ENCODE data around the gene FSIP1. TPM values are rescaled to one million over a fixed set of nuclear protein-coding genes. Genes with fewer than 3 reads are reported as not detected.
"Not testable (repeated sequence)": the region's sequence is repeated elsewhere in the genome, so short reads cannot be mapped to it uniquely, and the experiment has no call there.

FSIP1 gene
- total and polyA plus RNA-seq, 3 experiments from 2014 or later = 0.38 to 1.3 (median 0.63) TPM

GRCh38 chr15:39814489-39814888 lies 31.8 kb upstream of the FSIP1 start:
- ChIA-PET CTCF (no interaction called here), POLR2A (no interaction called here)
- no peak overlapping the region for H3K27ac Mint-ChIP-seq
- H3K4me3 Mint-ChIP-seq = no peak overlapping the region
- Histone ChIP-seq H3K36me3 (ENCODE audit: insufficient read depth, low read length) (no peaks in the 10 kb centered on the region), H3K4me3 (ENCODE audit: low read length) (no peak overlapping the region), H3K9me3 (ENCODE audit: low read length) (no peaks in the 10 kb centered on the region), H3K27ac (ENCODE audit: low read depth, low read length) (no peak overlapping the region), H3K27me3 (ENCODE audit: insufficient read depth, low read length, poor library complexity, severe bottlenecking) (no peaks in the 10 kb centered on the region), H3K4me1 (ENCODE audit: insufficient read depth, low read length) (no peaks in the 10 kb centered on the region)
- DNase-seq = no peak
- peaks cover 4 to 19% of the 10 kb centered on the region in 2 donors for H3K27me3 Mint-ChIP-seq
- H3K36me3 Mint-ChIP-seq = no peaks in the 10 kb centered on the region
- H3K4me1 Mint-ChIP-seq = no peaks in the 10 kb centered on the region
- no peaks in the 10 kb centered on the region for H3K9me3 Mint-ChIP-seq

DNA sequence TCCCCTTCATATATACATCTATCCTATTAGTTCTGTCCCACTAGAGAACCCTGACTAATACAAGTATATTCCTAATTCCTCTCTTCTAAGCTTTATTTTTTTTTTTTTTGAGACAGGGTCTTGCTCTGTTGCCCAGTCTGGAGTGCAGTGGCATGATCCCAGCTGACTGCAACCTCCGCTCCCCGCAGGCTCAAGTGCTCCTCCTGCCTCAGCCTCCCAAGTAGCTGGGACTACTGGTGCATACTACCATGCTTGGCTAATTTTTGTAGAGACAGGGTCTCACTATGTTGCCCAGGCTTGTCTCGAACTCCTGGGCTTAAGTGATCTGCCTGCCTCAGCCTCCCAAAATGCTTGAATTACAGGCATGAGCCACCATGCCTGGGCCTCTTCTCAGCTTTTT lies 30.0 kb upstream of the FSIP1 start:
- peaks cover 6 to 35% of the 10 kb centered on the region in 2 donors for H3K27me3 Mint-ChIP-seq
- H3K4me3 ChIP-seq (ENCODE audit: low read length); DNase-seq; H3K4me1 ChIP-seq (ENCODE audit: insufficient read depth, low read length); CTCF ChIA-PET; H3K9me3 Mint-ChIP-seq; H3K27ac ChIP-seq (ENCODE audit: low read depth, low read length); H3K36me3 ChIP-seq (ENCODE audit: insufficient read depth, low read length); H3K27me3 ChIP-seq (ENCODE audit: insufficient read depth, low read length, poor library complexity, severe bottlenecking); H3K27ac Mint-ChIP-seq; H3K4me1 Mint-ChIP-seq; H3K36me3 Mint-ChIP-seq; H3K4me3 Mint-ChIP-seq; H3K9me3 ChIP-seq (ENCODE audit: low read length): not testable (repeated sequence)
- POLR2A ChIA-PET = interaction anchor here (0.6 kb wide), 1 partner anchor 20 kb away, joined by 7 read pairs; no protein-coding TSS in a partner anchor

GRCh38 chr15:39808909-39809308 lies 26.3 kb upstream of the FSIP1 start:
- Mint-ChIP-seq H3K36me3 (peaks cover 0 to 3% (median 0%) of the 10 kb centered on the region in 3 donors), H3K4me1 (no peaks in the 10 kb centered on the region), H3K27ac (no peak overlapping the region), H3K9me3 (no peaks in the 10 kb centered on the region), H3K27me3 (peaks cover 11 to 53% of the 10 kb centered on the region in 2 donors), H3K4me3 (no peak overlapping the region)
- Histone ChIP-seq H3K27ac (ENCODE audit: low read depth, low read length) (no peak overlapping the region), H3K36me3 (ENCODE audit: insufficient read depth, low read length) (no peaks in the 10 kb centered on the region), H3K4me3 (ENCODE audit: low read length) (no peak overlapping the region), H3K4me1 (ENCODE audit: insufficient read depth, low read length) (no peaks in the 10 kb centered on the region), H3K27me3 (ENCODE audit: insufficient read depth, low read length, poor library complexity, severe bottlenecking) (no peaks in the 10 kb centered on the region), H3K9me3 (ENCODE audit: low read length) (no peaks in the 10 kb centered on the region)
- POLR2A ChIA-PET = no interaction called here
- DNase-seq = no peak
- CTCF ChIA-PET = no interaction called here

DNA sequence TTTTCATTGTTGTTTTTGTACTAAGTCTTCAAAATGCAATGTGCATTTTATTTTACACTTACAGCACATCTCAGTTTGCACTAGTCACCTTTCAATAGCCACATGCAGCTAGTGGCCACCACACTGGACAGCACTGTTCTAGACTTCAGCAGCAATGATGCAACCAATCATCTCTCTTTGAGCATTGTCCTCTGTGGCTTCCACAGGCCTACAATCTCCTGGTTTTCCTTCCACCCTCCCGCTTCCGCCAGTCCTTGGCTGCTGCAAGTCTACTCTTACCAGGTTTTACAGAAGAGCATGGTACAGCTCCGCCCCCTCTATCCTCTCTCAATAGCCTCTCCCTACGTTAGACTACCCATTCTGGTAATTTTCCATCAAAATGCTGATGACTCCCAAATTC lies 25.1 kb upstream of the FSIP1 start:
- no peaks in the 10 kb centered on the region for H3K9me3 ChIP-seq (ENCODE audit: low read length)
- Mint-ChIP-seq H3K27me3 (peaks cover 14 to 61% of the 10 kb centered on the region in 2 donors), H3K27ac (no peak overlapping the region), H3K9me3 (no peaks in the 10 kb centered on the region), H3K4me1 (no peaks in the 10 kb centered on the region), H3K4me3 (no peak overlapping the region), H3K36me3 (peaks cover 0 to 3% (median 0%) of the 10 kb centered on the region in 3 donors)
- H3K36me3 ChIP-seq (ENCODE audit: insufficient read depth, low read length) = no peaks in the 10 kb centered on the region
- POLR2A ChIA-PET = no interaction called here
- CTCF ChIA-PET = no interaction called here
- H3K4me3 ChIP-seq (ENCODE audit: low read length) = no peak overlapping the region
- H3K27ac ChIP-seq (ENCODE audit: low read depth, low read length) = no peak overlapping the region
- no peaks in the 10 kb centered on the region for H3K4me1 ChIP-seq (ENCODE audit: insufficient read depth, low read length)
- H3K27me3 ChIP-seq (ENCODE audit: insufficient read depth, low read length, poor library complexity, severe bottlenecking) = no peaks in the 10 kb centered on the region
- no peak for DNase-seq

DNA sequence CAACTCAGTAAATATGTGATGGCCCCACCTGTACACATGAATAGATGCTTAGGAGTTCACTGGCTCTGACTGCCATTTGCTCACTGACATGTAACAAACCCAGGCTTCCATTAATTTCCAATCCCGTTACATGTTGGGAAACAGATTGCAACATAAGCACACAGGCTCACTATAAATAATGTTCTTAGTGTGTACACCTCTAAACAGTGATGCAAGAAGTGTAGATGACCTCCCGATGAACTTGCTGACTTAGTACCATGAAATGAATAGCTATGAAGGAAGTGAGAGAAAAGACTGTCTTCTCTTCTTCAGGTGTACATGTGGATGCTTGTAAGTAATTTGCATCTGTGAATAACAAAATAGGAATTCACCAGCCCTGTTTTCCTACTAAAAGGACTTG lies 21.4 kb upstream of the FSIP1 start:
- CTCF ChIA-PET = no interaction called here
- Mint-ChIP-seq H3K4me3 (no peak overlapping the region), H3K4me1 (no peaks in the 10 kb centered on the region), H3K27ac (no peak overlapping the region), H3K9me3 (no peaks in the 10 kb centered on the region), H3K27me3 (peaks cover 14 to 79% of the 10 kb centered on the region in 2 donors), H3K36me3 (peaks cover 0 to 3% (median 0%) of the 10 kb centered on the region in 3 donors)
- no peak for DNase-seq
- Histone ChIP-seq H3K4me1 (ENCODE audit: insufficient read depth, low read length) (no peaks in the 10 kb centered on the region), H3K27me3 (ENCODE audit: insufficient read depth, low read length, poor library complexity, severe bottlenecking) (no peaks in the 10 kb centered on the region), H3K27ac (ENCODE audit: low read depth, low read length) (no peak overlapping the region), H3K9me3 (ENCODE audit: low read length) (no peaks in the 10 kb centered on the region), H3K4me3 (ENCODE audit: low read length) (no peak overlapping the region), H3K36me3 (ENCODE audit: insufficient read depth, low read length) (no peaks in the 10 kb centered on the region)
- POLR2A ChIA-PET = no interaction called here

DNA sequence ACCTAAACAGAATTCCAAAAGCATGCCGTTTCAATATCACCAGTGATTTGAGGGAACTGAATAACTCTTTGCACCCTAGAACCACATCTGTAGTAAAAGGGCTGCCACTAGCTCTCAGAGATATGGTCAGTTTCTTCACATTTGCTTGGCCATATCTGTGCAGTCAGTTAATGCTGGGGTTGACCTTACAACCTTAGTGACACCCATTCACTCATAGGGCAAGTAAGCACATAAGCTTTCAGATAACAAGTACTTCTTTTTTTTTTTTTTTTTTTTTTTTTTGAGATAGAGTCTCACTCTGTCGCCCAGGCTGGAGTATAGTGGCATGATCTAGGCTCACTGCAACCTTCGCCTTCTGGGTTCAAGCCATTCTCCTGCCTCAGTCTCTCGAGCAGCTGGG lies 20.4 kb upstream of the FSIP1 start:
- Histone ChIP-seq H3K4me1 (ENCODE audit: insufficient read depth, low read length) (no peaks in the 10 kb centered on the region), H3K27me3 (ENCODE audit: insufficient read depth, low read length, poor library complexity, severe bottlenecking) (no peaks in the 10 kb centered on the region), H3K27ac (ENCODE audit: low read depth, low read length) (no peak overlapping the region), H3K4me3 (ENCODE audit: low read length) (no peak overlapping the region), H3K9me3 (ENCODE audit: low read length) (no peaks in the 10 kb centered on the region), H3K36me3 (ENCODE audit: insufficient read depth, low read length) (no peaks in the 10 kb centered on the region)
- H3K4me3 Mint-ChIP-seq = no peak overlapping the region
- H3K36me3 Mint-ChIP-seq = peaks cover 0 to 2% (median 1%) of the 10 kb centered on the region in 3 donors
- H3K4me1 Mint-ChIP-seq = no peaks in the 10 kb centered on the region
- CTCF ChIA-PET = no interaction called here
- H3K27ac Mint-ChIP-seq = no peak overlapping the region
- POLR2A ChIA-PET = no interaction called here
- no peaks in the 10 kb centered on the region for H3K9me3 Mint-ChIP-seq
- DNase-seq = no peak
- H3K27me3 Mint-ChIP-seq = peaks cover 18 to 80% of the 10 kb centered on the region in 2 donors

DNA sequence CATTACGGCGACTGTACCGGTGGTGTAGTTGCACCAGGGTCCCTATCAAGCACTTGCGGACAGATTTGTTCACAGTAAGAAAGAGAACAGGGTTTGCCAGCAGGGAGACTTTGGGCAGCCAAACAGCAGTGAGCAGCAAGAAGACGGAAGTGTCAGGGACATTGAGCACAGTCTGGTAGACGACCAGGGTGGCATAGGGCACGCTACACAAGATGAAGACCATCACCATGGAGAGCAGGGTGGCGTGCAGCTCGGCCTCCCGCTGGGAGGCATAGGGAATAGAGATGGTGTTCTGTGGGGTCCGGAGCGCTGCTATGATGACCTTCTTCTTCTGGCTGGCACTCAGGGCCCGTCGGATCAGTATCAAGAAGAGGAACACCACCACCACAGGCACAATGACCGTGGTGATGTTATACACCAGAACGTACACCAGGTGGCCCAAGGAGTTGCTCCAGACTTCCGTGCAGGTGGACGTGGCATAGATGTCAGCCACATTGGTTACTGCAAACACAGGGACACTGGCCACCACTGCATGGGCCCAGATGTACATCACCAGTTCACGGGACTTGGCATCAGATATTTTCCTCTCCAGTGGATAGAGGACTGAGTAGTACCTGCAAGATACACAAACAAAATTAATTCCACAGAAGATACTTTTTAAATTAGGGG lies 19.1 kb upstream of the FSIP1 start:
- H3K4me1 Mint-ChIP-seq = no peaks in the 10 kb centered on the region
- CTCF ChIA-PET = no interaction called here
- no peak for DNase-seq
- no peaks in the 10 kb centered on the region for H3K4me1 ChIP-seq (ENCODE audit: insufficient read depth, low read length)
- peaks cover 0 to 1% (median 0%) of the 10 kb centered on the region in 3 donors for H3K36me3 Mint-ChIP-seq
- H3K36me3 ChIP-seq (ENCODE audit: insufficient read depth, low read length) = no peaks in the 10 kb centered on the region
- POLR2A ChIA-PET = no interaction called here
- H3K27ac Mint-ChIP-seq = no peak overlapping the region
- H3K27ac ChIP-seq (ENCODE audit: low read depth, low read length) = no peak overlapping the region
- H3K27me3 ChIP-seq (ENCODE audit: insufficient read depth, low read length, poor library complexity, severe bottlenecking) = no peaks in the 10 kb centered on the region
- H3K9me3 ChIP-seq (ENCODE audit: low read length) = no peaks in the 10 kb centered on the region
- H3K4me3 Mint-ChIP-seq = no peak overlapping the region
- H3K9me3 Mint-ChIP-seq = no peaks in the 10 kb centered on the region
- H3K4me3 ChIP-seq (ENCODE audit: low read length) = no peak overlapping the region
- H3K27me3 Mint-ChIP-seq = peaks cover 23 to 81% of the 10 kb centered on the region in 2 donors

DNA sequence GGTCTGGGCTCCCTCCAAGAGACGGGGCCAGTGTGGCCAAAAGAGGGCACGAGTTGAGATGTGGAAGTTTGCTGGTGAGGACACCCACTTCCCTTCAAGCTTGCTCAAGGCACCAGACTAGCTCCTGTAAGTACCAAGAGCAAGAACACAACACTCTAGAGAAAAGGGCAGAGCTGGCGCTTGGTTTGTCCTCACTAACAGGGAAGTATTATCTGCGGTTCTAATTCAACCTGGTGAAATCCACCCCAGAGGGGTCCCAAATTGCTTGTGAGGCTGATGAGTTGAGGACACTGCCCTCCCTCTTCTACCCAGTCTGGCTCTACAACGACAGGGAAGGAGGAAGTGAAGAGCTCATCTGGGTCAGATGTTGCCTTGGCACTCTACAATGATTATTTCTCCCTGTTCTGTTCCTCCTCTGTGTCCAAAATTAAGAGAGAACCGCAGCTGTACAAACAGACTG lies 16.9 kb upstream of the FSIP1 start:
- Histone ChIP-seq H3K4me3 (ENCODE audit: low read length) (no peak overlapping the region), H3K27ac (ENCODE audit: low read depth, low read length) (no peak overlapping the region), H3K4me1 (ENCODE audit: insufficient read depth, low read length) (no peaks in the 10 kb centered on the region), H3K9me3 (ENCODE audit: low read length) (no peaks in the 10 kb centered on the region), H3K36me3 (ENCODE audit: insufficient read depth, low read length) (no peaks in the 10 kb centered on the region), H3K27me3 (ENCODE audit: insufficient read depth, low read length, poor library complexity, severe bottlenecking) (no peaks in the 10 kb centered on the region)
- no peak for DNase-seq
- ChIA-PET CTCF (interaction anchor here (1.2 to 1.5 kb wide), 2 partner anchors 12 kb away, joined by 3 read pairs; no protein-coding TSS in a partner anchor), POLR2A (no interaction called here)
- Mint-ChIP-seq H3K27me3 (peaks cover 31 to 82% of the 10 kb centered on the region in 2 donors), H3K36me3 (peaks cover 0 to 1% (median 0%) of the 10 kb centered on the region in 3 donors), H3K4me1 (no peaks in the 10 kb centered on the region), H3K27ac (no peak overlapping the region), H3K4me3 (no peak overlapping the region), H3K9me3 (no peaks in the 10 kb centered on the region)

Data from CD8-positive, alpha-beta memory T cell (primary cell).